ENCODE data around the gene C1GALT1. TPM values are rescaled to one million over a fixed set of nuclear protein-coding genes. Genes with fewer than 3 reads are reported as not detected.

Gene C1GALT1
- total RNA-seq, 2 experiments from 2014 or later: 48.8 to 51.4 TPM

GRCh38 chr7:7293092-7293491 is 110.7 kb downstream of the C1GALT1 start:
- no peak overlapping the region for H3K4me3 Mint-ChIP-seq
- H3K9me3 Mint-ChIP-seq: no peaks in the 10 kb centered on the region
- H3K27me3 Mint-ChIP-seq: peaks cover 2% of the 10 kb centered on the region
- POLR2A ChIA-PET: no interaction called here
- H3K4me1 Mint-ChIP-seq: no peaks in the 10 kb centered on the region
- no peaks in the 10 kb centered on the region for H3K36me3 Mint-ChIP-seq
- ATAC-seq (ENCODE audit: low read depth): no peak
- no peak for DNase-seq
- H3K27ac Mint-ChIP-seq: no peak overlapping the region

GRCh38 chr7:7294911-7295310 is 112.6 kb downstream of the C1GALT1 start:
- H3K9me3 Mint-ChIP-seq: no peaks in the 10 kb centered on the region
- no peaks in the 10 kb centered on the region for H3K36me3 Mint-ChIP-seq
- H3K27ac Mint-ChIP-seq: no peak overlapping the region
- POLR2A ChIA-PET: no interaction called here
- DNase-seq (no peak), ATAC-seq (ENCODE audit: low read depth) (no peak)
- H3K4me3 Mint-ChIP-seq: no peak overlapping the region
- H3K4me1 Mint-ChIP-seq: no peaks in the 10 kb centered on the region
- H3K27me3 Mint-ChIP-seq: peaks cover 2% of the 10 kb centered on the region
